ENCODE results near the gene FSCN2. TPM values are rescaled to one million over a fixed set of nuclear protein-coding genes. Genes with fewer than 3 reads are reported as not detected.

FSCN2 gene
- total RNA-seq, 3 donors from 2014 or later (not counting 1 experiment from before 2014, with no cell fraction given): 0.26 to 2.6 (median 1.0) TPM

- under 1% methylated on average over 34 of the region's 34 CpGs for WGBS (ENCODE audit: insufficient coverage)
- intact Hi-C loops (cut with micrococcal nuclease): loop anchor here (5.0 to 10.0 kb wide), 2 partner anchors 90 to 1707 kb away; no protein-coding TSS in a partner anchor
- Histone ChIP-seq H3K4me3 (ENCODE audit: low read length) (peak overlapping the region; percentile 71), H3K27ac (ENCODE audit: low read length) (peak overlapping the region; percentile 91), H3K4me1 (ENCODE audit: control insufficient read depth, insufficient read depth, low read length) (peaks cover 73% of the 10 kb centered on the region), H3K36me3 (ENCODE audit: control insufficient read depth, insufficient read depth, low read length) (peaks cover 27% of the 10 kb centered on the region), H3K9me3 (ENCODE audit: control insufficient read depth, insufficient read depth, low read length) (no peaks in the 10 kb centered on the region), H3K27me3 (ENCODE audit: control insufficient read depth, insufficient read depth, low read length) (no peaks in the 10 kb centered on the region)
- H3K4me3 Mint-ChIP-seq: peak overlapping the region; percentile 82
- ATAC-seq (no peak), DNase-seq (peak in 1 of 2 donors; percentile 37)
- TF ChIP-seq, protein P1, sequence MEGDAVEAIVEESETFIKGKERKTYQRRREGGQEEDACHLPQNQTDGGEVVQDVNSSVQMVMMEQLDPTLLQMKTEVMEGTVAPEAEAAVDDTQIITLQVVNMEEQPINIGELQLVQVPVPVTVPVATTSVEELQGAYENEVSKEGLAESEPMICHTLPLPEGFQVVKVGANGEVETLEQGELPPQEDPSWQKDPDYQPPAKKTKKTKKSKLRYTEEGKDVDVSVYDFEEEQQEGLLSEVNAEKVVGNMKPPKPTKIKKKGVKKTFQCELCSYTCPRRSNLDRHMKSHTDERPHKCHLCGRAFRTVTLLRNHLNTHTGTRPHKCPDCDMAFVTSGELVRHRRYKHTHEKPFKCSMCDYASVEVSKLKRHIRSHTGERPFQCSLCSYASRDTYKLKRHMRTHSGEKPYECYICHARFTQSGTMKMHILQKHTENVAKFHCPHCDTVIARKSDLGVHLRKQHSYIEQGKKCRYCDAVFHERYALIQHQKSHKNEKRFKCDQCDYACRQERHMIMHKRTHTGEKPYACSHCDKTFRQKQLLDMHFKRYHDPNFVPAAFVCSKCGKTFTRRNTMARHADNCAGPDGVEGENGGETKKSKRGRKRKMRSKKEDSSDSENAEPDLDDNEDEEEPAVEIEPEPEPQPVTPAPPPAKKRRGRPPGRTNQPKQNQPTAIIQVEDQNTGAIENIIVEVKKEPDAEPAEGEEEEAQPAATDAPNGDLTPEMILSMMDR (IDR thresholded peaks at IDR 0.05): no peak
- no peaks in the 10 kb centered on the region for H3K9me3 Mint-ChIP-seq
- H3K27me3 Mint-ChIP-seq (ENCODE audit: low read depth in 2 of 2): no peaks in the 10 kb centered on the region
- peaks cover 25% of the 10 kb centered on the region for H3K36me3 Mint-ChIP-seq
- peak overlapping the region; percentile 88 to 91 for H3K27ac Mint-ChIP-seq
- peaks cover 51 to 64% of the 10 kb centered on the region in 2 donors for H3K4me1 Mint-ChIP-seq
Measured at GRCh38 chr17:81514489-81514738, 13.8 kb upstream of the FSCN2 start.

DNA sequence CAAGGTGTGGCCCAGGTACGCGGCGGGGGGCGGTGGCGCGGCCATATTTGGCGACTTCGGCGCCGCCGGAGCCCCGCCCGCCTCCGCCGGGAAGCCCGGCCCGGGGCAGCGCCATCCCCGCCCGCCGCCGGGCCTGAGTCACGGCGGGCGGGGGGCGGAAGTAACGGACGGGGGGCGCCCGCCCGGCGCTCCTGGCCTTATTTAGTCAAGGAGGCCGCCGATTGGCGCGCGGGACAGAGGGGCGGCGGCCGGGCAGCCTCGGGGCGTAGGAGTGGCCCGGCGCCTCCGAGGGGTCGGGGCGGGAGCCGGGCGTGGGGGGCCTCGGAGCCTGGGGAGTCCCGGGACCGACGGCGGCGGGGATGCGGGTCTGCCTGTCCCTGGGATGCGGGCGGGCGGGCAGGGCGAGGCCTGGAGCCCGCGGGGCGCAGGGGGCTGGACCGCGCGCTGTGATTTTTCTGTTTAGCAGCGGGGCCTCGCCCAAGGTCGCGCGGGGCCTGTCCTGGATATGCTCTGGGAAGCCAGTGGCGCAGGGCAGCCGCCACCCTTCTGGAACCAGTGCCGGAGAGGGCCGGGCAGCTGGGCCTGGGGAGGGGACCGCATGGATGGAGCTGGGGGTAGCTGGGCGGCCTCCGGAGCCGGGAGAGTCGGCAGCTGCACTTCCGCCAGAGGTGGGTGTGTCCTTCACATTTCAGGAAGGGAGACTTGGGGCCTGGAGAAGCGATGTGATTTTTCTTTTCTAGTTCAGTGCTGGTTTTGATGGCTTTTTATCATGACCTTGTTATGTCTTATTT, 13.2 kb upstream of the FSCN2 start:
- H3K36me3 ChIP-seq (ENCODE audit: control insufficient read depth, insufficient read depth, low read length): peaks cover 21% of the 10 kb centered on the region
- TF ChIP-seq, protein P1 (IDR thresholded peaks at IDR 0.05): no peak
- DNase-seq (peak; percentile 67 to 78), ATAC-seq (peak; percentile 39 to 44 (median 39))
- H3K27me3 ChIP-seq (ENCODE audit: control insufficient read depth, insufficient read depth, low read length): no peaks in the 10 kb centered on the region
- peak overlapping the region; percentile 93 for H3K4me3 Mint-ChIP-seq
- H3K27me3 Mint-ChIP-seq (ENCODE audit: low read depth in 2 of 2): no peaks in the 10 kb centered on the region
- peak overlapping the region; percentile 86 to 91 for H3K27ac Mint-ChIP-seq
- H3K9me3 Mint-ChIP-seq: no peaks in the 10 kb centered on the region
- peaks cover 46 to 59% of the 10 kb centered on the region in 2 donors for H3K4me1 Mint-ChIP-seq
- H3K36me3 Mint-ChIP-seq: peaks cover 20% of the 10 kb centered on the region
- peaks cover 73% of the 10 kb centered on the region for H3K4me1 ChIP-seq (ENCODE audit: control insufficient read depth, insufficient read depth, low read length)
- H3K4me3 ChIP-seq (ENCODE audit: low read length): peak overlapping the region; percentile 86
- intact Hi-C loops (cut with micrococcal nuclease): loop anchor here (5.0 to 10.0 kb wide), 2 partner anchors 90 to 1708 kb away; no protein-coding TSS in a partner anchor
- H3K27ac ChIP-seq (ENCODE audit: low read length): peak overlapping the region; percentile 86
- under 1% methylated on average over 82 of the region's 82 CpGs for WGBS (ENCODE audit: insufficient coverage)
- no peaks in the 10 kb centered on the region for H3K9me3 ChIP-seq (ENCODE audit: control insufficient read depth, insufficient read depth, low read length)

- TF ChIP-seq, protein P1 (IDR thresholded peaks at IDR 0.05): no peak
- ATAC-seq (no peak), DNase-seq (no peak)
- no peaks in the 10 kb centered on the region for H3K27me3 ChIP-seq (ENCODE audit: control insufficient read depth, insufficient read depth, low read length)
- H3K4me1 ChIP-seq (ENCODE audit: control insufficient read depth, insufficient read depth, low read length): peaks cover 72% of the 10 kb centered on the region
- Mint-ChIP-seq H3K9me3 (no peaks in the 10 kb centered on the region), H3K4me3 (peak overlapping the region; percentile 93), H3K27me3 (ENCODE audit: low read depth in 2 of 2) (no peaks in the 10 kb centered on the region), H3K36me3 (peaks cover 14% of the 10 kb centered on the region), H3K27ac (peak overlapping the region; percentile 86 to 91), H3K4me1 (peaks cover 40 to 52% of the 10 kb centered on the region in 2 donors)
- intact Hi-C loops (cut with micrococcal nuclease): loop anchor here (10.0 kb wide), 1 partner anchor 89 kb away; no protein-coding TSS in a partner anchor
- no peaks in the 10 kb centered on the region for H3K9me3 ChIP-seq (ENCODE audit: control insufficient read depth, insufficient read depth, low read length)
- 55% methylated on average over 18 of the region's 19 CpGs for WGBS (ENCODE audit: insufficient coverage)
- H3K27ac ChIP-seq (ENCODE audit: low read length): peak overlapping the region; percentile 86
- peak overlapping the region; percentile 86 for H3K4me3 ChIP-seq (ENCODE audit: low read length)
- peaks cover 15% of the 10 kb centered on the region for H3K36me3 ChIP-seq (ENCODE audit: control insufficient read depth, insufficient read depth, low read length)
Measured at GRCh38 chr17:81515530-81516041, 12.6 kb upstream of the FSCN2 start.

Measured in natural killer cell (primary cell).